ENCODE measurements around the gene TBC1D10A. TPM values are rescaled to one million over a fixed set of nuclear protein-coding genes. Genes with fewer than 3 reads are reported as not detected.

The TBC1D10A gene
- total RNA-seq, 1 donor from 2014 or later, result 18.2 TPM

- no peak for DNase-seq (ENCODE audit: extremely low read depth, low read depth, low spot score)
Observed at GRCh38 chr22:30321461-30321860, 5.3 kb downstream of the TBC1D10A start.

GRCh38 chr22:30320021-30320556, 6.7 kb downstream of the TBC1D10A start:
- DNase-seq (ENCODE audit: extremely low read depth, low read depth, low spot score), result no peak

- DNase-seq (ENCODE audit: extremely low read depth, low read depth, low spot score), result no peak
Observed at GRCh38 chr22:30318799-30319419, 7.8 kb downstream of the TBC1D10A start.

- no peak for DNase-seq (ENCODE audit: extremely low read depth, low read depth, low spot score)
Observed at GRCh38 chr22:30317778-30318177, 9.0 kb downstream of the TBC1D10A start.

- DNase-seq (ENCODE audit: extremely low read depth, low read depth, low spot score), result no peak
Observed at GRCh38 chr22:30315962-30316576, 10.7 kb downstream of the TBC1D10A start.

GRCh38 chr22:30314915-30315314, 11.8 kb downstream of the TBC1D10A start:
- DNase-seq (ENCODE audit: extremely low read depth, low read depth, low spot score), result no peak

GRCh38 chr22:30313527-30314363, 13.0 kb downstream of the TBC1D10A start:
- no peak for DNase-seq (ENCODE audit: extremely low read depth, low read depth, low spot score)

- no peak for DNase-seq (ENCODE audit: extremely low read depth, low read depth, low spot score)
Observed at GRCh38 chr22:30312053-30312452, 14.7 kb downstream of the TBC1D10A start.

- DNase-seq (ENCODE audit: extremely low read depth, low read depth, low spot score), result no peak
Observed at GRCh38 chr22:30310881-30311771, 15.6 kb downstream of the TBC1D10A start.

- no peak for DNase-seq (ENCODE audit: extremely low read depth, low read depth, low spot score)
Observed at GRCh38 chr22:30309951-30310741, 16.6 kb downstream of the TBC1D10A start.

- no peak for DNase-seq (ENCODE audit: extremely low read depth, low read depth, low spot score)
Observed at GRCh38 chr22:30308518-30309230, 18.1 kb downstream of the TBC1D10A start.

GRCh38 chr22:30308093-30308492, 18.6 kb downstream of the TBC1D10A start:
- no peak for DNase-seq (ENCODE audit: extremely low read depth, low read depth, low spot score)

GRCh38 chr22:30307041-30307574, 19.6 kb downstream of the TBC1D10A start:
- DNase-seq (ENCODE audit: extremely low read depth, low read depth, low spot score), result no peak

- DNase-seq (ENCODE audit: extremely low read depth, low read depth, low spot score), result no peak
Observed at GRCh38 chr22:30306627-30307011, 20.1 kb downstream of the TBC1D10A start.

- DNase-seq (ENCODE audit: extremely low read depth, low read depth, low spot score), result no peak
Observed at GRCh38 chr22:30305906-30306626, 20.7 kb downstream of the TBC1D10A start.

- no peak for DNase-seq (ENCODE audit: extremely low read depth, low read depth, low spot score)
Observed at GRCh38 chr22:30305519-30305905, 21.2 kb downstream of the TBC1D10A start.

GRCh38 chr22:30304495-30305244, 22.1 kb downstream of the TBC1D10A start:
- no peak for DNase-seq (ENCODE audit: extremely low read depth, low read depth, low spot score)

GRCh38 chr22:30302810-30303138, 24.0 kb downstream of the TBC1D10A start:
- no peak for DNase-seq (ENCODE audit: extremely low read depth, low read depth, low spot score)
